ENCODE data around the gene EIF4H. TPM values are rescaled to one million over a fixed set of nuclear protein-coding genes. Genes with fewer than 3 reads are reported as not detected.

Gene EIF4H
- total RNA-seq, 4 donors from 2014 or later: 131 to 172 (median 149) TPM

DNA sequence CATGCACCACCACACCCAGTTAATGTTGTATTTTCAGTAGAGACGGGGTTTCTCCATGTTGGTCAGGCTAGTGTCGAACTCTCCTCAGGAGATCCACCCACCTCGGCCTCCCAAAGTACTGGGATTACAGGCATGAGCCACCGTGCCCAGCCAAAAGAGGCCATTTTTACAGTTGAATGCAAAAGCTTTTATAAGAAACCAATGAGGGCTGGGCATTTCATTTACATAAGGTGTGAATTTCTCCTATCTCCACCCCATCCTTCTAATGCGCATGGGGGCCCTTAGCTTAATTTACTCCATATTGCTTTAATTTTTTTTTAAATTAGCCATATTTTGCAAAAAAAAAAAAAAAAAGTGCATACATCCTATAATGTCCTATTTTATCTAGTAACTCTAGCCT lies 25.1 kb upstream of the EIF4H start:
- Histone ChIP-seq H3K9me3 (peaks cover 0 to 11% (median 0%) of the 10 kb centered on the region in 4 donors), H3K27ac (no peak overlapping the region), H3K36me3 (no peaks in the 10 kb centered on the region), H3K4me1 (no peaks in the 10 kb centered on the region), H3K27me3 (no peaks in the 10 kb centered on the region), H3K4me3 (no peak overlapping the region)
- no peak for DNase-seq
- no peak for TF ChIP-seq POLR2A (IDR thresholded peaks at IDR 0.05)
- TF ChIP-seq, protein P1, sequence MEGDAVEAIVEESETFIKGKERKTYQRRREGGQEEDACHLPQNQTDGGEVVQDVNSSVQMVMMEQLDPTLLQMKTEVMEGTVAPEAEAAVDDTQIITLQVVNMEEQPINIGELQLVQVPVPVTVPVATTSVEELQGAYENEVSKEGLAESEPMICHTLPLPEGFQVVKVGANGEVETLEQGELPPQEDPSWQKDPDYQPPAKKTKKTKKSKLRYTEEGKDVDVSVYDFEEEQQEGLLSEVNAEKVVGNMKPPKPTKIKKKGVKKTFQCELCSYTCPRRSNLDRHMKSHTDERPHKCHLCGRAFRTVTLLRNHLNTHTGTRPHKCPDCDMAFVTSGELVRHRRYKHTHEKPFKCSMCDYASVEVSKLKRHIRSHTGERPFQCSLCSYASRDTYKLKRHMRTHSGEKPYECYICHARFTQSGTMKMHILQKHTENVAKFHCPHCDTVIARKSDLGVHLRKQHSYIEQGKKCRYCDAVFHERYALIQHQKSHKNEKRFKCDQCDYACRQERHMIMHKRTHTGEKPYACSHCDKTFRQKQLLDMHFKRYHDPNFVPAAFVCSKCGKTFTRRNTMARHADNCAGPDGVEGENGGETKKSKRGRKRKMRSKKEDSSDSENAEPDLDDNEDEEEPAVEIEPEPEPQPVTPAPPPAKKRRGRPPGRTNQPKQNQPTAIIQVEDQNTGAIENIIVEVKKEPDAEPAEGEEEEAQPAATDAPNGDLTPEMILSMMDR (IDR thresholded peaks at IDR 0.05): no peak

DNA sequence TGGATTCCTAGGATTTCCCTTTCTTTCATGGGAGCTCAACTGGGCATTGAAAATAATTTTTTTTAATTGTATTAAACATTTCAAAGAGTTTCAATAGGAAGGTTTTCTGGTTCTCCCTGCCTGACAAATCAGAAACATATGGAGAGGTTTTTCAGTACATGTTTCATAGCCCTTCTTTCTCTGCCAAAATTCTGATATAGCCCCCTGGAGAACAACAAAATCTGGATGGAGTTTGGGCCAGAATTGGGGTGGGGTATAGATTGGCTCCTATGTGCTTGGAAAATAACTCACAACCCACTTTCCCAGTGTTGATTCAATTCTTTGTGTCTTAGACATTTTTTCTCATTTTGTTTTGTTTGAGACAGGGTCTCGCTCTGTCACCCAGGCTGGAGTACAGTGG lies 24.6 kb upstream of the EIF4H start:
- Histone ChIP-seq H3K27ac (no peak overlapping the region), H3K27me3 (no peaks in the 10 kb centered on the region), H3K36me3 (no peaks in the 10 kb centered on the region), H3K9me3 (peaks cover 0 to 8% (median 0%) of the 10 kb centered on the region in 4 donors), H3K4me3 (no peak overlapping the region), H3K4me1 (no peaks in the 10 kb centered on the region)
- DNase-seq: no peak
- TF ChIP-seq, protein P1 (IDR thresholded peaks at IDR 0.05): no peak
- no peak for TF ChIP-seq POLR2A (IDR thresholded peaks at IDR 0.05)

DNA sequence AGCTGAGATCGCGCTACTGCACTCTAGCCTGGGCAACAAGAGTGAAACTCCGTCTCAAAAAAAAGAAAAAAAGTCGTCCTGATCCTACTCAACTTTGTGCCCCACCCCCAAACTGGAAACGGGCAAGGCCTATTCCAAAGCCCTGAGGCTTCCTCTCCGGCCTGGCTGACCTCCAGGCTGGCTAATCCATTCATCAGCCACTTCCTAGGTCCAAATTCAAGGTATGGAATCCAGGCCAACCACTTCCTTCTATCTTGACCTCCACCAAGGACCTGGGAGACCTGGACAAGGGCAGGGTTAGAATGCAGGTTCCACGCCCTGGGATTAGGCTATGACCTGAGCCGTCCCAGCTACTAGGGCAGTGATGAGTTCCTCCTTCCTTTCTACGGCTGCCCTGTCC lies 20.4 kb upstream of the EIF4H start:
- H3K9me3 ChIP-seq: no peaks in the 10 kb centered on the region
- H3K27me3 ChIP-seq: no peaks in the 10 kb centered on the region
- no peaks in the 10 kb centered on the region for H3K36me3 ChIP-seq
- DNase-seq: no peak
- no peaks in the 10 kb centered on the region for H3K4me1 ChIP-seq
- no peak for TF ChIP-seq POLR2A (IDR thresholded peaks at IDR 0.05)
- TF ChIP-seq, protein P1 (IDR thresholded peaks at IDR 0.05): no peak
- H3K27ac ChIP-seq: no peak overlapping the region
- H3K4me3 ChIP-seq: no peak overlapping the region

DNA sequence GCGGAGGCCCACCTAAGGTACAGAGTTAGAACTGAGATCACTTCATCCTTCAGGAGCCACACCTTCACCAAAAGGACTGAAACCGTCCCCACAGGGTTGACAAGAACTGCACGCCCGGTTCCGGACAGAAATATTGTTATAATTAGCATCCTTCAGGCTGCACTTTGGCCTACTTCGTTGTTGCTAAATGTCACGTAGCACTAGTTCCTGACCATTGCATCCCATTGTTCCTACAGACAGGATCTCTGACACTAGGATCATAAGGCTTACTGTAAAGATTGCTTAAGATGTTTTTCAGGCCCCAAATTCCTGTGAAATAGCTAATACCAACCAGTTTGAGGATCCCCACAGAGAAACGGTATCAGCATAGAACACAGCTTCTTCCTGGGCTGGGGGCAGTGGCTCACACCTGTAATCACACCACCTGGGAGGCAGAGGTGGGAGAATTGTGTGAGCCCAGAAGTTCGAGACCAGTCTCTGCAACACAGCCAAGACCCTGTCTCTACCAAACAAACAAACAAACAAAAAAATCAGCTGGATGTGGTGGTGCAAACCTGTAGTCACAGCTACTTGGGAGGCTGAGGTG lies 18.3 kb upstream of the EIF4H start:
- no peaks in the 10 kb centered on the region for H3K4me1 ChIP-seq
- no peak for DNase-seq
- H3K27me3 ChIP-seq: no peaks in the 10 kb centered on the region
- no peak overlapping the region for H3K4me3 ChIP-seq
- H3K27ac ChIP-seq: no peak overlapping the region
- H3K9me3 ChIP-seq: no peaks in the 10 kb centered on the region
- no peaks in the 10 kb centered on the region for H3K36me3 ChIP-seq
- TF ChIP-seq, protein P1 (IDR thresholded peaks at IDR 0.05): no peak
- TF ChIP-seq POLR2A (IDR thresholded peaks at IDR 0.05): no peak

DNA sequence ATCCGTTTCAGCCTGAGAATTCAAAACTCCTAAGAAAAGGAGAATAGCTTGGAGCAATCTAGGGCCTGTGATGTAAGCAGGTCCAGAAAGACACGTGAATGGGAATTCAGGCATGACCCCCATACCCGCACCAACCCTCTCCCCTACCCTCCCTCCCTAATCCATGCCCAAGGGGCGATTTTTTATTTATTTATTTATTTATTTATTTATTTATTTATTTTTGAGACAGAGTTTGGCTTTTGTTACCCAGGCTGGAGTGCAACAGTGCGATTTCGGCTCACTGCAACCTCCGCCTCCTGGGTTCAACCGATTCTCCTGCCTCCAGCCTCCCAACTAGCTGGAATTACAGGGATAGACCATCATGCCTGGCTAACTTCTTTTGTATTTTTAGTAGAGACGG lies 16.6 kb upstream of the EIF4H start:
- no peak for TF ChIP-seq POLR2A (IDR thresholded peaks at IDR 0.05)
- TF ChIP-seq, protein P1 (IDR thresholded peaks at IDR 0.05): no peak
- no peak overlapping the region for H3K4me3 ChIP-seq
- no peak overlapping the region for H3K27ac ChIP-seq
- no peaks in the 10 kb centered on the region for H3K9me3 ChIP-seq
- H3K4me1 ChIP-seq: no peaks in the 10 kb centered on the region
- no peaks in the 10 kb centered on the region for H3K27me3 ChIP-seq
- H3K36me3 ChIP-seq: no peaks in the 10 kb centered on the region
- DNase-seq: no peak

DNA sequence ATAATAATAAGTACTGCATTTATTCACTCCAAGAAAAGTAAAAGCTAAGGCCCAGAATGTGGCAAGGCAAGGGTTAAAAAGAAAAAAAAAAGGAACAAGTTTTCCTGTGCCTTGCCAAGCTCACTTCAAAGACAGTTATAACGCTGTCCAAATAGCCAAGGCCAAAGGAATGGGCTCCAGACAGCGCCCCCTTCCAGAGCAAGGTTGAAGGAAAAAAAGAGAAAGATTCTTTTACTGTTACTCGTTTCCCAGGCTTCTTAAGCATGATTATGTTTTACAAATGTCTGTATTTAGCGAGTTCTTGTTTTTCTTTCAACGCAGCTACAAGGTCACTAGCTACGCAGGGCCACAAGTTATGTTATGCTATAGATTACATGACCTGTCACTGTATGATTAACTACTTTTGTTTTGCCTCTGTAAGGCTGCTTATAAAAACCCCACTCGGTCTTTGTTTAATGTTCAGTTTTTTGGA lies 9.1 kb upstream of the EIF4H start:
- no peaks in the 10 kb centered on the region for H3K4me1 ChIP-seq
- no peaks in the 10 kb centered on the region for H3K27me3 ChIP-seq
- TF ChIP-seq POLR2A (IDR thresholded peaks at IDR 0.05): no peak
- TF ChIP-seq, protein P1 (IDR thresholded peaks at IDR 0.05): no peak
- no peak for DNase-seq
- no peak overlapping the region for H3K27ac ChIP-seq
- H3K4me3 ChIP-seq: no peak overlapping the region
- H3K36me3 ChIP-seq: no peaks in the 10 kb centered on the region
- no peaks in the 10 kb centered on the region for H3K9me3 ChIP-seq

All from Peyer's patch (tissue), 4 donors.